Common myeloid progenitor, CD34-positive (primary cell): Measurements from ENCODE around the gene ATP11A.

Experiments
- CTCF ChIA-PET: fragments of 350-600 bp; sonication (Branson Sonifier 250); formaldehyde crosslinking; loops from one replicate; lab custom pipeline; 2021; ENCODE audit warnings: antibody characterized with exemption; lab: Charles Lee
- POLR2A ChIA-PET: fragments of 350-600 bp; sonication (Branson Sonifier 250); formaldehyde crosslinking; loops from one replicate; lab custom pipeline; 2021; ENCODE audit warnings: antibody characterized with exemption; lab: Charles Lee
- DNase-seq, 3 donors: peaks; one replicate each; pipeline versions ENCODE4 v3.0.0 to v3.0.0-alpha.2; 2013
- H3K27ac ChIP-seq, 2 experiments: 1 replicate in 1 of 2; 2 replicates in 1 of 2; pipeline ENCODE4 v1.7.0; 2013; ENCODE audit warnings: inconsistent platforms in 2 of 2, low read length in 2 of 2, mild to moderate bottlenecking in 2 of 2, low read depth in 1 of 2, moderate library complexity in 1 of 2; ENCODE audit not compliant: severe bottlenecking in 2 of 2, insufficient read depth in 1 of 2, poor library complexity in 1 of 2
- H3K27me3 ChIP-seq, 5 experiments: replicated peaks in 2 of 5; 1 replicate in 3 of 5; 2 replicates in 2 of 5; pipeline versions ENCODE4 v1.6.1 to v1.7.0; 2013; ENCODE audit warnings: low read length in 4 of 5, mild to moderate bottlenecking in 2 of 5, moderate library complexity in 2 of 5, inconsistent platforms in 1 of 5; ENCODE audit not compliant: insufficient read depth in 5 of 5, control insufficient read depth in 4 of 5
- H3K36me3 ChIP-seq, 4 experiments: 1 replicate in 2 of 4; 2 replicates in 2 of 4; pipeline versions ENCODE4 v1.6.1 to v1.7.0; 2013; ENCODE audit warnings: low read length in 3 of 4, control low read depth in 1 of 4, mild to moderate bottlenecking in 1 of 4; ENCODE audit not compliant: control insufficient read depth in 4 of 4, insufficient read depth in 4 of 4
- H3K4me1 ChIP-seq, 4 experiments: 1 replicate in 3 of 4; 2 replicates in 1 of 4; pipeline versions ENCODE4 v1.6.1 to v1.7.1; 2013; ENCODE audit warnings: low read length in 3 of 4, mild to moderate bottlenecking in 3 of 4, control low read depth in 1 of 4, inconsistent platforms in 1 of 4, moderate library complexity in 1 of 4; ENCODE audit not compliant: control insufficient read depth in 4 of 4, insufficient read depth in 4 of 4; ENCODE audit errors: control extremely low read depth in 1 of 4
- H3K4me3 ChIP-seq, 7 experiments: 1 replicate in 4 of 7; 2 replicates in 3 of 7; pipeline versions ENCODE4 v1.5.1 to v1.7.0; 2013; ENCODE audit warnings: mild to moderate bottlenecking in 7 of 7, low read length in 6 of 7, moderate library complexity in 6 of 7, inconsistent platforms in 2 of 7, low read depth in 2 of 7, control low read depth in 1 of 7; ENCODE audit not compliant: insufficient read depth in 4 of 7, control insufficient read depth in 1 of 7; ENCODE audit errors: extremely low read depth in 1 of 7
- H3K9me3 ChIP-seq, 5 experiments: 1 replicate in 4 of 5; 2 replicates in 1 of 5; pipeline versions ENCODE4 v1.6.1 to v1.7.1; 2013; ENCODE audit warnings: low read length in 4 of 5, mild to moderate bottlenecking in 2 of 5, inconsistent platforms in 1 of 5, low read depth in 1 of 5, moderate library complexity in 1 of 5; ENCODE audit not compliant: control insufficient read depth in 4 of 5, insufficient read depth in 2 of 5; ENCODE audit errors: control extremely low read depth in 1 of 5
- WGBS: methylation state at CpG from one replicate; pipeline ENCODE4 v1.1.5; 2013; ENCODE audit not compliant: insufficient coverage; 5-methylcytosine and 5-hydroxymethylcytosine counted together

The ATP11A gene

DNA sequence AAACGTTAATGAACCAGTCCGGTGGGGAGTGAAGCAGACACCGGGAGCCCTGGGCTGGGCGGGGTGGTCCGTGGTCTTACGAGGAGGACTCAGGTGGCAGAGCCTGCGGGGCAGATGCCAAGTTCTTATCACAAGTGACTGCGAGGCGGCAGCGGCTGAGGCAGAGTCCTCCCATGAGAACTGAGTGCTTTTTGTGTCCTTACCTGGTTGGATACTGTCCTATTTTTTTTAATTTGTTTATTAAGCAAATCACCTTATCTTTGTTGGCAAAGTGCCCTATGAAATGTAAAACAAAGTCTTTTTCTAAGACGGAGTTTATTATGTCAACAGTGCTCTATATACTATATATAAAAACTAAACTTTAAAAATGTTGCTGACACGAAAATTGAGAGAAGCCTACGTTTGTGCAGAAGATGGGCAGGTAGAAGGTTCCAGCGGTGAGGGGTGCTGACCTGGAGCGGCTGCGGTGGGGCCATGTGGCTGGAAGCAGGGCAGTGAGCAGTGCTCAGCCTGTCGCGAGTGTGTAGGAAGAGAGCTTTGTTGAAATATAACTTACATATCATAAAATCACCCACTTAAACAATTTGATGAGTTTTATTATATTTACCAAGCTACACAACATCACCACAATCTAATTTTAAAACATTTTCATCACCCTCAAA, 82.2 kb downstream of the ATP11A start:
- CTCF ChIA-PET: no interaction called here

DNA sequence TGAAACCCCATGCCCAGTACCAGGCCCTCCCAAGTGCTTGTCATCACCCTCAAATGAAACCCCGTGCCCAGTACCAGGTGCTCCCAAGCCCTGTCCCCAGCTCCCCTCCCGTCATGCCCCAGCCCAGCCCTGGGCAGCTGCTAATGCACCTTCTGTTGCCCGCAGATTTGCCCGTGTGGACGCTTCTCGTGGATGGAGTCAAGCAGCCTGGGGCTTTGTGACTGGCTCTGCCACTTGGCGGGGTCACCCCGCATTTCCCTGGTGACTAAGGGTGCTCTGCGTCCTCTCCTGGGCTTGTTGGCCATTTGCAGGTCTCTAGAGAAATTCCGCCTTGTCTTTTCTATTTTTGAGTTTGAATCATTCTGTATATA, 82.7 kb downstream of the ATP11A start:
- Histone ChIP-seq H3K4me3 (no peak overlapping the region), H3K27ac (no peak overlapping the region), H3K27me3 (no peaks in the 10 kb centered on the region), H3K36me3 (peaks cover 0 to 4% (median 0%) of the 10 kb centered on the region in 4 experiments), H3K9me3 (no peaks in the 10 kb centered on the region), H3K4me1 (peaks cover 0 to 10% (median 8%) of the 10 kb centered on the region in 4 experiments)
- 99% methylated on average over 9 of the region's 10 CpGs for WGBS
- ChIA-PET POLR2A (no interaction called here), CTCF (no interaction called here)
- DNase-seq: no peak

More for the DNA sequence above, 82.2 kb downstream of the ATP11A start:
- peaks cover 0 to 4% (median 0%) of the 10 kb centered on the region in 4 experiments for H3K36me3 ChIP-seq
- no peak overlapping the region for H3K4me3 ChIP-seq
- POLR2A ChIA-PET: no interaction called here
- H3K27me3 ChIP-seq: no peaks in the 10 kb centered on the region
- 95% methylated on average over 14 of the region's 18 CpGs for whole genome bisulfite sequencing
- H3K9me3 ChIP-seq: no peaks in the 10 kb centered on the region
- no peak for DNase-seq
- no peak overlapping the region for H3K27ac ChIP-seq
- peaks cover 0 to 12% (median 10%) of the 10 kb centered on the region in 4 experiments for H3K4me1 ChIP-seq

DNA sequence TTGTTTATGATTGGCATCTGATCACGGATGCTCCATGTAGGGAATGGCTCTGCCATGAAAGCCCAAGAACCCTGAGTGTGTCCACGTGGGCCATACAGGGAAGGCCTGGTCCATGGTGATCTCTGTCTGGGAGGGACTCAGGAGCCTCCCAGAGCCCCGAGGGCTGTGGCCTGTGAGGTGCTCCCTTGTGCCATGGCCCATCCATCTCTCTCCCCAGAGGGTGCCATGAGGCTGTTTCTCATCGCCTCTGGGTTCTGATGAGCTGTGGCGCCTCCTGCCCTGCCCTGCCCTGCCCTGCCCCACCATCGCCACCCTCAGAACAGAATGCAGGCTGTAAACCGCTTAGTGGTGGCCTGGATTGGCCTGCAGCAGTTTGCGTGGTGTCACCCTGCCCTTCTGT, 83.1 kb downstream of the ATP11A start:
- no peak for DNase-seq
- no peaks in the 10 kb centered on the region for H3K9me3 ChIP-seq
- H3K4me1 ChIP-seq: peaks cover 0 to 6% (median 5%) of the 10 kb centered on the region in 4 experiments
- no peak overlapping the region for H3K27ac ChIP-seq
- peaks cover 0 to 4% (median 0%) of the 10 kb centered on the region in 4 experiments for H3K36me3 ChIP-seq
- H3K4me3 ChIP-seq: no peak overlapping the region
- WGBS: 97% methylated on average over 7 of the region's 8 CpGs
- CTCF ChIA-PET: no interaction called here
- H3K27me3 ChIP-seq: no peaks in the 10 kb centered on the region
- POLR2A ChIA-PET: no interaction called here

DNA sequence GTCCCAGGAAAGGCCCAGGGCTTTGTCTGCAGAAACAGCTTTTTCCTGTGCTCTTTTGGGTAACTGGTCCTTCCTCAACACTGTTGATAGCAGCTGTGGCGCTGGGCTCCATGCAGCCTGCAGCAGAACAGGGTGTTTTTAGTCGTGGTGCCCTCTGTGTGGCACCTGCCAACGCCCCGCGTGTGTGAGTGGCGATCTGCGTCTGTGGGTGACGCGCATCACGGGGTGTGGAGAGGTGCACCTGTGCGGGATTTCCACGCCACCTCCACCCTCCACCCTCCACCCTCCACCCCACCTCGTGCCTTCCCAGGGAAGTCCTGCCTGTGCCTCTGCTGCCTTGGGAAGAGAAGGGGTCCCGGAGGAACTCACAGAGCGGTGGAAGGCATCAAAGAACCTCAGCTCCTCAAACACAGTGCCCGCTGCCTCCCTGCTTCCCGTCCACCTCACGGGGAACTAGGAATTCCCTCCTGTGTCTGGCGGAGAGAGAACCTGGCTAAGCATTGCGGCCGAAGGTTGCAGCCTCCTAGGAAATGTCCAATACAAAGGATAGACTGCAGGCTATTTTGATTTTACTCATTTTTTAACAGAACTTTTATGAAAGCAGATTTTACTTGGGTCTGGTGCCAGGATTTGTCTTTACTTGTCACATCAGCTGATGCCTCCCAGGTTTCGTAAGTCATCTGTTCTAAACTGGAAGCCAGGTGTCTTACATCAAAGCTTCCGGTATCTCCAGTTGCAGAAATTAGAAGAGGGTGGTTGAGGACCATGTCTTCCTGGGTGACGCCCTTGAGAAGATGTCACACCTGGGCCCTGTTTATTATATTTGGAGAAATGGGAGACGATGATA, 84.0 kb downstream of the ATP11A start:
- ChIA-PET POLR2A (no interaction called here), CTCF (no interaction called here)
- H3K4me1 ChIP-seq: peaks cover 0 to 4% (median 2%) of the 10 kb centered on the region in 4 experiments
- no peaks in the 10 kb centered on the region for H3K9me3 ChIP-seq
- H3K27ac ChIP-seq: no peak overlapping the region
- no peak for DNase-seq
- H3K36me3 ChIP-seq: peaks cover 0 to 4% (median 0%) of the 10 kb centered on the region in 4 experiments
- WGBS: 94% methylated on average over 8 of the region's 25 CpGs
- no peaks in the 10 kb centered on the region for H3K27me3 ChIP-seq
- no peak overlapping the region for H3K4me3 ChIP-seq

DNA sequence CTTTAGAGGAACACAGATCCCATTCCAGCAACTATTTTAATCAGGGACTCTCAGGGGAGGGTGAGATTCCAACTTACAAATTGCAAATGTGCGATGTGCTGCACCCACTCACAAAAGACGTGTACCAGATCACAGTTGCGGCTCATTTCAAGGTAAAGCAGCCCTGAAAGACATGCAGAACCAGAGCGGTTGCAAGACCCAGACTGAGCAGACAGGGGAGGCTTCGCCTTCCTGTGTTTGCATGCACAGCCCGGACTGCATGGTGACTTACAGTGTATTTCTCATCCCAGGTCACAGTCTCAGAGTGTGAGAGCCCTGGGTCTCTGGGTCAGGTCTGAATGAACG, 84.6 kb downstream of the ATP11A start:
- Histone ChIP-seq H3K9me3 (no peaks in the 10 kb centered on the region), H3K4me1 (peaks cover 0 to 4% (median 2%) of the 10 kb centered on the region in 4 experiments), H3K4me3 (no peak overlapping the region), H3K27ac (no peak overlapping the region), H3K36me3 (peaks cover 0 to 4% (median 0%) of the 10 kb centered on the region in 4 experiments), H3K27me3 (no peaks in the 10 kb centered on the region)
- POLR2A ChIA-PET: no interaction called here
- CTCF ChIA-PET: no interaction called here
- DNase-seq: no peak
- WGBS: 100% methylated on average over 7 of the region's 7 CpGs

DNA sequence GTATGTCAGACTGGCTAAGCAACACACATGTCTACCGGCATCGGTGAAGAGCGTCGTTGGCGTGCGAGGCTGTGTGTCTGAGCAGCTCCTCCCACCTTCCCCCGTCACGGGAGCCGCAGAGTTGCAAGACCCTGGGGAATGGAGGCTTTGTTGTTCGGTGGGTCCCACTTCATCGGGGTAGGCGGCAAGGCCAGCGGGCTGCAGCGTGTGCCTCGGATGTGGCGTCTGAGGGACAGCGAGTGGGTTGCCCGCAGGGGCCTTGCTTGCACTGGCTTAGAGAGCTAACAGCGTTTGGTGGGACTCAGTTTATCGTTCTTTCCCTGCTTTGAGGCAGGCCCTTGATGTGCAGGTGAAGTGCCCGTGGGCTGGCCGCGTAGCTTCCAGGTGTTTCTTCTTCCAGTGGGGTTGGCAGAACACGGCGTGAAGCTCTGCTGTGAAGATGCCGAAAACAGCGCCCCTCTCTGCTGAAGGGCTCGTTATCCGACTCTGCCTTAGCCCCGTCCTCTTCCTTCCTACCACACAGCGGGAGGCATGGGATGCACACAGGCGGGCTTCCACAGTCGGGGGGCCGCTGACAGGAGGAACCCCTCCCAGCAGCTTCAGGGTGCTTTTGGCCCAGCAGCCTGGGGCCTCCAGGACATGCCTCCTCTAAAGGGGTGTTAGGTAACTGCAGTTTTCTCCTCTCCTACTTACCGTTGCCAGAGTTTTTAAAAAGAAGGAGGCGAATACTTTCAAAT, 85.2 kb downstream of the ATP11A start:
- CTCF ChIA-PET: no interaction called here
- 97% methylated on average over 27 of the region's 36 CpGs for WGBS
- Histone ChIP-seq H3K4me1 (peaks cover 0 to 4% (median 2%) of the 10 kb centered on the region in 4 experiments), H3K27me3 (no peaks in the 10 kb centered on the region), H3K27ac (no peak overlapping the region), H3K4me3 (no peak overlapping the region), H3K9me3 (no peaks in the 10 kb centered on the region), H3K36me3 (peaks cover 0 to 4% (median 0%) of the 10 kb centered on the region in 4 experiments)
- POLR2A ChIA-PET: no interaction called here
- DNase-seq: no peak
